KMS-11 (cell line): ENCODE data around the gene ZNF266.

ENCODE experiments used
- H2AFZ ChIP-seq: fragments of 200-600 bp; sonication (generic); 2 replicates; pipeline ENCODE4 v1.6.1; 2016; ENCODE audit warnings: antibody characterized with exemption, mixed run types, low read depth
- H3K27ac ChIP-seq: fragments of 200-600 bp; sonication (generic); 2 replicates; pipeline ENCODE4 v1.6.1; 2016; ENCODE audit warnings: mild to moderate bottlenecking, mixed run types
- H3K27me3 ChIP-seq: fragments of 200-600 bp; sonication (generic); 2 replicates; pipeline ENCODE4 v1.6.1; 2017; ENCODE audit warnings: mild to moderate bottlenecking, low read depth, mixed run types, moderate library complexity; ENCODE audit not compliant: insufficient read depth
- H3K36me3 ChIP-seq: fragments of 200-600 bp; sonication (generic); 2 replicates; pipeline ENCODE4 v1.6.1; 2017; ENCODE audit warnings: mild to moderate bottlenecking, mixed run types; ENCODE audit not compliant: insufficient read depth
- H3K4me1 ChIP-seq: fragments of 200-600 bp; sonication (generic); 2 replicates; pipeline ENCODE4 v1.6.1; 2016; ENCODE audit warnings: mild to moderate bottlenecking, low read depth, mixed run types; ENCODE audit not compliant: poor library complexity, severe bottlenecking
- H3K4me2 ChIP-seq: fragments of 200-600 bp; sonication (generic); 2 replicates; pipeline ENCODE4 v1.7.0; 2016; ENCODE audit warnings: mild to moderate bottlenecking, mixed run types
- H3K4me3 ChIP-seq: fragments of 200-600 bp; sonication (generic); IDR thresholded peaks from 2 replicates; pipeline ENCODE4 v1.6.1; 2017; ENCODE audit warnings: low read depth, low read length, mixed read lengths; ENCODE audit not compliant: insufficient read depth
- H3K79me2 ChIP-seq: fragments of 200-600 bp; sonication (generic); 2 replicates; pipeline ENCODE4 v1.6.1; 2016; ENCODE audit warnings: low read depth, mixed run types; ENCODE audit not compliant: insufficient read depth
- H3K9ac ChIP-seq: fragments of 200-600 bp; sonication (generic); 2 replicates; pipeline ENCODE4 v1.6.1; 2016; ENCODE audit warnings: mild to moderate bottlenecking, mixed run types
- H4K20me1 ChIP-seq: fragments of 200-600 bp; sonication (generic); 2 replicates; pipeline ENCODE4 v1.6.1; 2016; ENCODE audit warnings: mild to moderate bottlenecking, mixed run types; ENCODE audit not compliant: insufficient read depth
- TF ChIP-seq, protein P1 (sequence below): fragments of 200-600 bp; sonication (generic); conservative IDR thresholded peaks from 2 replicates; pipeline ENCODE4 v1.6.1; 2017; ENCODE audit warnings: low read depth, mild to moderate bottlenecking, antibody characterized with exemption, low read length, moderate library complexity, mixed read lengths

ZNF266 gene

DNA sequence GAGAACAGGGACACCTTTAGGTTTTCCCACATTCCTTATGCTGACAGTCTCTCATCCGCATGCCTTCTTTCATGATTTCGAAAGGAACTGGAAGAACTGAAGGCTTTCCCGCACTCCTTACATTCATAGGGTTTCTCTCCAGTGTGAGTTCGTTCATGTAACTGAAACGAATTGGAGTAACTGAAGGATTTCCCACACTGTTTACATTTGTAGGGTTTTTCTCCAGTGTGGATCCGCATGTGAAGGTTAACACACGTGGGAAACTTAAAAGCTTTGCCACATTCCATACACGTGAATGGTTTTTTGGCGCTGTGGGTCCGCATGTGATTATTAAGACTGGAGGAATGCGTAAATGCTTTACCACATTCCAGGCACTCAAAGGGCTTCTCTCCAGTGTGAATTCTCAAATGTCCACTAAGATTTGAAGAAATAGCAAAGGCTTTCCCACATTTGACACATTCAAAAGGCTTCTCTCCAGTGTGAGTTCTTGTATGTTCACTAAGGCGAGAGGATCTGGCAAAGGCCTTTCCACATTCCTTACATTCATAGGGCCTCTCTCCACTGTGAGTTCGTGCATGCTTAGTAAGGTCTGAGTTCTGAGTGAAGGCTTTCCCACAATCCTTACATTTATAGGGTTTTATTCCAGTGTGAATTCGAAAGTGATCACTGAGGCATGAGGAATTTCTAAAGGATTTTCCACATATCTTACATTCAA, 22.0 kb downstream of the ZNF266 start:
- no peaks in the 10 kb centered on the region for H4K20me1 ChIP-seq
- H3K9ac ChIP-seq = no peak overlapping the region
- H3K27me3 ChIP-seq = no peaks in the 10 kb centered on the region
- no peak overlapping the region for H3K27ac ChIP-seq
- H3K79me2 ChIP-seq = no peaks in the 10 kb centered on the region
- no peaks in the 10 kb centered on the region for H3K4me1 ChIP-seq
- H3K4me2 ChIP-seq = no peak overlapping the region
- no peaks in the 10 kb centered on the region for H3K36me3 ChIP-seq
- TF ChIP-seq, protein P1, sequence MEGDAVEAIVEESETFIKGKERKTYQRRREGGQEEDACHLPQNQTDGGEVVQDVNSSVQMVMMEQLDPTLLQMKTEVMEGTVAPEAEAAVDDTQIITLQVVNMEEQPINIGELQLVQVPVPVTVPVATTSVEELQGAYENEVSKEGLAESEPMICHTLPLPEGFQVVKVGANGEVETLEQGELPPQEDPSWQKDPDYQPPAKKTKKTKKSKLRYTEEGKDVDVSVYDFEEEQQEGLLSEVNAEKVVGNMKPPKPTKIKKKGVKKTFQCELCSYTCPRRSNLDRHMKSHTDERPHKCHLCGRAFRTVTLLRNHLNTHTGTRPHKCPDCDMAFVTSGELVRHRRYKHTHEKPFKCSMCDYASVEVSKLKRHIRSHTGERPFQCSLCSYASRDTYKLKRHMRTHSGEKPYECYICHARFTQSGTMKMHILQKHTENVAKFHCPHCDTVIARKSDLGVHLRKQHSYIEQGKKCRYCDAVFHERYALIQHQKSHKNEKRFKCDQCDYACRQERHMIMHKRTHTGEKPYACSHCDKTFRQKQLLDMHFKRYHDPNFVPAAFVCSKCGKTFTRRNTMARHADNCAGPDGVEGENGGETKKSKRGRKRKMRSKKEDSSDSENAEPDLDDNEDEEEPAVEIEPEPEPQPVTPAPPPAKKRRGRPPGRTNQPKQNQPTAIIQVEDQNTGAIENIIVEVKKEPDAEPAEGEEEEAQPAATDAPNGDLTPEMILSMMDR = no peak
- no peak overlapping the region for H2AFZ ChIP-seq
- H3K4me3 ChIP-seq = no peak overlapping the region

DNA sequence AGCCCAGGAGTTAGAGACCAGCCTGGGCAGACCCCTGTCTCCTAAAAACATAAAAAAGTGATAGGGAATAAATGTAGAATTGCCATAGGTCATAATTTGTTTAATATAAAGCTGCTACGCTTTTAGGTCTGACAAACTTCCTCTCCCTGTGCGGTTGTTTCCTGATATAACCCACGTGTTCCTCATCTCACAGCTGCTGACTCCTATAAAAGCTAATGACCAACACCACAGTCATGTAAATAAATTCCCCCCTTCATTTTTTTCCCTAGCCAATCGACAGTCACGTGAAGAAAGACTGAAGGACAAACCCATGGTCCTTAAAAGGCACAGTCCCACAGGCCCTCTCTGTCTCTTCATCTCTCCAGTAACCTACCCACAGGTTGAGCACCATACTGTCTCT, 27.5 kb downstream of the ZNF266 start:
- no peak overlapping the region for H3K9ac ChIP-seq
- no peaks in the 10 kb centered on the region for H3K27me3 ChIP-seq
- no peak overlapping the region for H3K27ac ChIP-seq
- TF ChIP-seq, protein P1 = no peak
- no peaks in the 10 kb centered on the region for H3K4me1 ChIP-seq
- H3K79me2 ChIP-seq = no peaks in the 10 kb centered on the region
- no peaks in the 10 kb centered on the region for H3K36me3 ChIP-seq
- H3K4me2 ChIP-seq = no peak overlapping the region
- H3K4me3 ChIP-seq = no peak overlapping the region
- no peaks in the 10 kb centered on the region for H4K20me1 ChIP-seq
- H2AFZ ChIP-seq = peak overlapping the region; percentile 22; the same call in 1 of the 2 replicates

DNA sequence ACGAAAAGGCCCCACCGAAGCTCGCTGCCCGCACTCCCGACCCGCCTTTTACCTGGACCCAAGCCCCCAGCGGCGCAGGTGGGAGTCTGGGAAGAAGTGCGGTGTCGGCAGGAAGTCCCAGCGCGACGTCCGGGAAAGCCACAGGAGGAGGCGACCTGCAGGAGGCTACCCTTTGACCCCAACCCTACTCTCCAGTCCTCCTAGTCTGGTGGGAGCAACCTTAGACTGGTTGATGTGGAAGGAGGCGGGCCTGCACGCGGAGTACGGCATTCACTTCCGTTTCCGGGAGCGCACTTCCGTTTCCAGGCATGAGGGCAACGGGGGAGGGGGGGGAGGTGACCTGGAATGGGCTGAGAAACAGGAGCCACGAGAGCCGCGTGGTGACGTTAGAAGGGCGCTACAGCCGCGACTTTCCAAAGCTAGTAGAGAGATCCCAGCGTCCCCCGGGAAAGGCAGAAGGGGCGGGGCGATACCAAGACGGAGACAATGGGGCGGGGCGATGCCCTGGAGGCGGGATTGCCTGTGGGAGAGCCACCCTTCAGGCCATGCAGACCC, 28.5 kb downstream of the ZNF266 start:
- no peaks in the 10 kb centered on the region for H3K4me1 ChIP-seq
- H4K20me1 ChIP-seq = no peaks in the 10 kb centered on the region
- H3K79me2 ChIP-seq = no peaks in the 10 kb centered on the region
- H2AFZ ChIP-seq = no peak overlapping the region
- no peaks in the 10 kb centered on the region for H3K36me3 ChIP-seq
- no peak overlapping the region for H3K4me3 ChIP-seq
- H3K4me2 ChIP-seq = no peak overlapping the region
- H3K27ac ChIP-seq = no peak overlapping the region
- TF ChIP-seq, protein P1 = no peak
- no peaks in the 10 kb centered on the region for H3K27me3 ChIP-seq
- no peak overlapping the region for H3K9ac ChIP-seq

- no peak overlapping the region for H3K4me3 ChIP-seq
- H3K79me2 ChIP-seq = no peaks in the 10 kb centered on the region
- H3K4me1 ChIP-seq = no peaks in the 10 kb centered on the region
- no peaks in the 10 kb centered on the region for H3K36me3 ChIP-seq
- no peak overlapping the region for H3K27ac ChIP-seq
- no peaks in the 10 kb centered on the region for H3K27me3 ChIP-seq
- no peak overlapping the region for H2AFZ ChIP-seq
- TF ChIP-seq, protein P1 = no peak
- H4K20me1 ChIP-seq = no peaks in the 10 kb centered on the region
- no peak overlapping the region for H3K4me2 ChIP-seq
- no peak overlapping the region for H3K9ac ChIP-seq
Observed at GRCh38 chr19:9381361-9381785, 54.0 kb downstream of the ZNF266 start.
